ENCODE results near the gene TENM3. TPM values are rescaled to one million over a fixed set of nuclear protein-coding genes. Genes with fewer than 3 reads are reported as not detected.

TENM3 gene
- total RNA-seq, 2 experiments from 2014 or later, result not detected

DNA sequence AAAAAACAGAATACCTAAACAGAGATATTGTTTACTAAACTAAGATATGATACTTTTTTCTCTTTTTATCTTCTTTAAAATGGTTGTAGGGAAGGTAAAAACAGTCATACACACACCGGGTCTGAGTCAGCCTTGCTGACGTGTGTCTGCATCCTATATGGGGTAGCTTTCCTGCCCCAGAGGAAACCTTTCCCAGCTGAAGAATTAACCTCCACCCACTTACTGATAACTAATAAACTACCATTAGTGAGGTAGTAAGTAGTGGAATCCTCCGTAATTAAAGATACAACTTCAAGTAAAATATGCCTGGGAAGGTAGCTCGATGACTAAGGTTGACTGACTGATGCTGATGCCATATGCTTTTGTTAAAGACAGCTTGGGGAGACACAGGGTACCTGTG, 361.8 kb downstream of the TENM3 start:
- H3K79me2 ChIP-seq (ENCODE audit: insufficient read depth, low read depth, low read length), result no peaks in the 10 kb centered on the region
- H3K4me3 ChIP-seq (ENCODE audit: low read depth, low read length, poor library complexity, severe bottlenecking), result no peak overlapping the region
- TF ChIP-seq, protein P1, sequence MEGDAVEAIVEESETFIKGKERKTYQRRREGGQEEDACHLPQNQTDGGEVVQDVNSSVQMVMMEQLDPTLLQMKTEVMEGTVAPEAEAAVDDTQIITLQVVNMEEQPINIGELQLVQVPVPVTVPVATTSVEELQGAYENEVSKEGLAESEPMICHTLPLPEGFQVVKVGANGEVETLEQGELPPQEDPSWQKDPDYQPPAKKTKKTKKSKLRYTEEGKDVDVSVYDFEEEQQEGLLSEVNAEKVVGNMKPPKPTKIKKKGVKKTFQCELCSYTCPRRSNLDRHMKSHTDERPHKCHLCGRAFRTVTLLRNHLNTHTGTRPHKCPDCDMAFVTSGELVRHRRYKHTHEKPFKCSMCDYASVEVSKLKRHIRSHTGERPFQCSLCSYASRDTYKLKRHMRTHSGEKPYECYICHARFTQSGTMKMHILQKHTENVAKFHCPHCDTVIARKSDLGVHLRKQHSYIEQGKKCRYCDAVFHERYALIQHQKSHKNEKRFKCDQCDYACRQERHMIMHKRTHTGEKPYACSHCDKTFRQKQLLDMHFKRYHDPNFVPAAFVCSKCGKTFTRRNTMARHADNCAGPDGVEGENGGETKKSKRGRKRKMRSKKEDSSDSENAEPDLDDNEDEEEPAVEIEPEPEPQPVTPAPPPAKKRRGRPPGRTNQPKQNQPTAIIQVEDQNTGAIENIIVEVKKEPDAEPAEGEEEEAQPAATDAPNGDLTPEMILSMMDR (conservative IDR thresholded peaks at IDR 0.05; ENCODE audit: low read length), result no peak
- TF ChIP-seq EZH2phosphoT487 (IDR thresholded peaks at IDR 0.05; ENCODE audit: borderline replicate concordance, low read depth, low read length), result no peak
- no peaks in the 10 kb centered on the region for H3K9me2 ChIP-seq (ENCODE audit: insufficient read depth, low read length)
- no peaks in the 10 kb centered on the region for H3K9me3 ChIP-seq (ENCODE audit: low read length)
- no peaks in the 10 kb centered on the region for H3K4me1 ChIP-seq (ENCODE audit: insufficient read depth, low read length, poor library complexity, severe bottlenecking)
- no peak overlapping the region for H3K27ac ChIP-seq (ENCODE audit: low read depth, low read length, poor library complexity, severe bottlenecking)
- no TSS peak for BruUV-seq (replicated peaks)
- no peak for DNase-seq (ENCODE audit: low spot score)
- no peaks in the 10 kb centered on the region for H3K36me3 ChIP-seq (ENCODE audit: insufficient read depth, low read length)
- no peak overlapping the region for H3K4me2 ChIP-seq (ENCODE audit: low read length)
- H4K20me1 ChIP-seq (ENCODE audit: insufficient read depth, low read length), result no peaks in the 10 kb centered on the region
- CTCF ChIA-PET (ENCODE audit: unreplicated experiment), result no interaction called here
- POLR2A ChIA-PET, result no interaction called here
- no peak overlapping the region for H2AFZ ChIP-seq (ENCODE audit: low read length)
- intact Hi-C loops (cut with micrococcal nuclease; ENCODE audit: unreplicated experiment), result no loop called here

DNA sequence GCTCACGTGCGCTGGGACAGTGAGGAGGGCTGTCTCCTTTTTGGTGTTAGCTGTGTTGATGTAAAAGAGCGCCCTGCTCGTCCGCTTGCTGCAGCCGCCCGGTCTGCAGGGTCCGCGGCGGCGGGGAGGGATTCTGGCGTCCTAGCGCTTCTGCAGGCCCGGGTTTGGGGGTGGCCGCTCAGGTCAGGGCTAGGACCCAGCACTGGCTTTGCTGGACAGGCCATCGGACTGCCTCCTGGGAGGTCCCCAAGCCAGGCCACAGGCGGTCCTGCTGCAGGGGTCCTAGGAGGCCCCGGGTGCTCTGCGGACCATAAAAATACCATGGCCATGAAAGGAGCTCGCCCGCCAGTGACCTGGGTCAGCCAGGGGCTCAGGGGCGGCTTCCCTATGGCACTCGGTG, 365.3 kb downstream of the TENM3 start:
- no peak for DNase-seq (ENCODE audit: low spot score)
- ChIA-PET CTCF (ENCODE audit: unreplicated experiment) (no interaction called here), POLR2A (no interaction called here)
- H2AFZ ChIP-seq (ENCODE audit: low read length), result no peak overlapping the region
- no peaks in the 10 kb centered on the region for H3K9me2 ChIP-seq (ENCODE audit: insufficient read depth, low read length)
- no TSS peak for BruUV-seq (replicated peaks)
- H3K4me2 ChIP-seq (ENCODE audit: low read length), result no peak overlapping the region
- no peaks in the 10 kb centered on the region for H4K20me1 ChIP-seq (ENCODE audit: insufficient read depth, low read length)
- no peaks in the 10 kb centered on the region for H3K4me1 ChIP-seq (ENCODE audit: insufficient read depth, low read length, poor library complexity, severe bottlenecking)
- H3K27ac ChIP-seq (ENCODE audit: low read depth, low read length, poor library complexity, severe bottlenecking), result no peak overlapping the region
- H3K4me3 ChIP-seq (ENCODE audit: low read depth, low read length, poor library complexity, severe bottlenecking), result no peak overlapping the region
- TF ChIP-seq, protein P1 (conservative IDR thresholded peaks at IDR 0.05; ENCODE audit: low read length), result no peak
- TF ChIP-seq EZH2phosphoT487 (IDR thresholded peaks at IDR 0.05; ENCODE audit: borderline replicate concordance, low read depth, low read length), result no peak
- H3K36me3 ChIP-seq (ENCODE audit: insufficient read depth, low read length), result no peaks in the 10 kb centered on the region
- H3K9me3 ChIP-seq (ENCODE audit: low read length), result no peaks in the 10 kb centered on the region
- intact Hi-C loops (cut with micrococcal nuclease; ENCODE audit: unreplicated experiment), result no loop called here
- H3K79me2 ChIP-seq (ENCODE audit: insufficient read depth, low read depth, low read length), result no peaks in the 10 kb centered on the region

DNA sequence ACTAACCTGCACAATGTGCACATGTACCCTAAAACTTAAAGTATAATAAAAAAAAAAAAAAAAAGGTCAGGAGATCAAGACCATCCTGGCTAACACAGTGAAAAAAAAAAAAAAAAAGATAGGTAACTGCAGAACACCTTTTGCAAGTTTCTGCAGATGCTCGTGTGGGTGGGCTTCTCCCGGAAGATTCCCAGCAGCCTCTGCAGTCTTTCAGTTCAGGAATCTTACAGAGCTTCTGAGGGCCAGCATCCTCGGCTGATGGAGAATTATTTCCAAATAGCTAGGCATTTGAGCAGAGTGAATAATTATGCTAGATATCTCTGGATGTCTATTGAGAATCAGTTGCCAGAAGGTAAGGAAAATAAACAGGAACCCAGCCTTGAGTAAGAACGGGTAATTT, 373.3 kb downstream of the TENM3 start:
- BruUV-seq (replicated peaks), result no TSS peak
- H2AFZ ChIP-seq (ENCODE audit: low read length), result no peak overlapping the region
- no peaks in the 10 kb centered on the region for H3K79me2 ChIP-seq (ENCODE audit: insufficient read depth, low read depth, low read length)
- DNase-seq (ENCODE audit: low spot score), result no peak
- TF ChIP-seq EZH2phosphoT487 (IDR thresholded peaks at IDR 0.05; ENCODE audit: borderline replicate concordance, low read depth, low read length), result no peak
- TF ChIP-seq, protein P1 (conservative IDR thresholded peaks at IDR 0.05; ENCODE audit: low read length), result no peak
- H3K4me1 ChIP-seq (ENCODE audit: insufficient read depth, low read length, poor library complexity, severe bottlenecking), result no peaks in the 10 kb centered on the region
- H3K4me3 ChIP-seq (ENCODE audit: low read depth, low read length, poor library complexity, severe bottlenecking), result no peak overlapping the region
- no peak overlapping the region for H3K27ac ChIP-seq (ENCODE audit: low read depth, low read length, poor library complexity, severe bottlenecking)
- H4K20me1 ChIP-seq (ENCODE audit: insufficient read depth, low read length), result no peaks in the 10 kb centered on the region
- no peaks in the 10 kb centered on the region for H3K9me2 ChIP-seq (ENCODE audit: insufficient read depth, low read length)
- H3K9me3 ChIP-seq (ENCODE audit: low read length), result no peaks in the 10 kb centered on the region
- H3K4me2 ChIP-seq (ENCODE audit: low read length), result no peak overlapping the region
- intact Hi-C loops (cut with micrococcal nuclease; ENCODE audit: unreplicated experiment), result no loop called here
- ChIA-PET POLR2A (no interaction called here), CTCF (ENCODE audit: unreplicated experiment) (no interaction called here)
- no peaks in the 10 kb centered on the region for H3K36me3 ChIP-seq (ENCODE audit: insufficient read depth, low read length)

Measured in OCI-LY7 (cell line).